Endothelial cell of umbilical vein (primary cell): ENCODE results near the gene GOLPH3. TPM values are rescaled to one million over a fixed set of nuclear protein-coding genes. Genes with fewer than 3 reads are reported as not detected.

Source experiments
- BruUV-seq: library from RNA; stranded (reverse); fragments of 400-500 nt; replicated peaks from 2 replicates; lab custom pipeline; 2021; lab: Mats Ljungman, UMichigan
- CTCF ChIA-PET: fragments of 300-600, 350-600 bp; sonication (Branson Sonifier 250); formaldehyde crosslinking; loops from one replicate; lab custom pipeline; 2021; ENCODE audit warnings: antibody characterized with exemption, inconsistent platforms; lab: Charles Lee
- POLR2A ChIA-PET: fragments of 300-600, 350-600 bp; sonication (Branson Sonifier 250); formaldehyde crosslinking; loops from one replicate; lab custom pipeline; 2021; ENCODE audit warnings: antibody characterized with exemption, inconsistent platforms; lab: Charles Lee
- DNase-seq: peaks from one replicate; pipeline ENCODE4 v3.0.0-alpha.2; 2011; ENCODE audit warnings: low read depth, low spot score
- FAIRE-seq: peaks from 2 replicates; lab custom pipeline; 2011; peaks lifted over from hg19 to GRCh38; lab: Jason Lieb, UNC
- H2AFZ ChIP-seq: 2 replicates; pipeline ENCODE4 v1.6.0; 2012; ENCODE audit warnings: low read depth, low read length, control low read depth, inconsistent platforms
- H3K27ac ChIP-seq: 2 replicates; pipeline ENCODE4 v1.5.1; 2011; ENCODE audit warnings: low read depth, mild to moderate bottlenecking, control low read depth, low read length, moderate library complexity; ENCODE audit not compliant: insufficient read depth
- H3K27me3 ChIP-seq, 2 experiments: 2 replicates each; pipeline versions ENCODE4 v1.6.0 to v1.6.1; 2011; ENCODE audit warnings: low read length in 2 of 2, mixed read lengths in 1 of 2; ENCODE audit not compliant: control insufficient read depth in 2 of 2, insufficient read depth in 2 of 2
- H3K36me3 ChIP-seq, 2 experiments: 2 replicates in 1 of 2; 3 replicates in 1 of 2; pipeline ENCODE4 v1.5.1; 2011; ENCODE audit warnings: low read length in 2 of 2, mild to moderate bottlenecking in 1 of 2, moderate library complexity in 1 of 2; ENCODE audit not compliant: control insufficient read depth in 2 of 2, insufficient read depth in 2 of 2; ENCODE audit errors: extremely low read depth in 1 of 2
- H3K4me1 ChIP-seq: 3 replicates; pipeline ENCODE4 v1.5.1; 2011; ENCODE audit warnings: mild to moderate bottlenecking, low read length; ENCODE audit not compliant: control insufficient read depth, insufficient read depth; ENCODE audit errors: extremely low read depth
- H3K4me2 ChIP-seq: 2 replicates; pipeline ENCODE4 v1.6.1; 2011; ENCODE audit warnings: low read length, control low read depth, mixed read lengths; ENCODE audit not compliant: insufficient read depth
- H3K4me3 ChIP-seq, 3 experiments: fragments of 200-600 bp in 1 of 3; sonication (generic), shearing (Covaris generic) in 1 of 3; replicated peaks in 1 of 3; 2 replicates each; pipeline ENCODE4 v1.5.1; 2011 to 2016; ENCODE audit warnings: control low read depth in 3 of 3, low read length in 3 of 3, mild to moderate bottlenecking in 2 of 3, inconsistent platforms in 1 of 3, low read depth in 1 of 3, moderate library complexity in 1 of 3; ENCODE audit not compliant: insufficient read depth in 1 of 3
- H3K79me2 ChIP-seq: 2 replicates; pipeline ENCODE4 v1.6.0; 2012; ENCODE audit warnings: low read length, inconsistent platforms; ENCODE audit not compliant: control insufficient read depth, insufficient read depth
- H3K9ac ChIP-seq: replicated peaks from 2 replicates; pipeline ENCODE3; 2011; ENCODE audit warnings: low read length, control low read depth; ENCODE audit not compliant: insufficient read depth; ENCODE audit errors: extremely low read depth
- H3K9me1 ChIP-seq: replicated peaks from 3 replicates; pipeline ENCODE4 v1.6.0; 2011; ENCODE audit warnings: mild to moderate bottlenecking, low read length; ENCODE audit not compliant: control insufficient read depth, insufficient read depth; ENCODE audit errors: extremely low read depth
- H3K9me3 ChIP-seq: replicated peaks from 2 replicates; pipeline ENCODE4 v1.5.1; 2012; ENCODE audit warnings: low read length, inconsistent platforms; ENCODE audit not compliant: control insufficient read depth, insufficient read depth
- H4K20me1 ChIP-seq: replicated peaks from 2 replicates; pipeline ENCODE3; 2011; ENCODE audit warnings: mild to moderate bottlenecking, low read length; ENCODE audit not compliant: control insufficient read depth, insufficient read depth; ENCODE audit errors: extremely low read depth
- CTCF ChIP-seq, 2 donors: IDR thresholded peaks; 1 replicate in 1 of 2; 2 replicates in 1 of 2; pipeline ENCODE4 v1.5.1; 2011; ENCODE audit warnings: low read length in 2 of 2, mild to moderate bottlenecking in 2 of 2, moderate library complexity in 2 of 2, control low read depth in 1 of 2, inconsistent platforms in 1 of 2, low read depth in 1 of 2; ENCODE audit not compliant: insufficient read depth in 1 of 2; ENCODE audit errors: extremely low read depth in 1 of 2
- EZH2 ChIP-seq: IDR thresholded peaks from 2 replicates; pipeline ENCODE4 v1.6.1; 2012; ENCODE audit warnings: borderline replicate concordance, low read depth, mild to moderate bottlenecking, moderate library complexity, low read length, inconsistent platforms; ENCODE audit not compliant: severe bottlenecking
- FOS ChIP-seq: IDR thresholded peaks from 2 replicates; pipeline ENCODE4 v1.6.1; 2011; ENCODE audit warnings: mild to moderate bottlenecking, low read length, moderate library complexity, borderline replicate concordance; ENCODE audit not compliant: insufficient read depth
- GATA2 ChIP-seq: IDR thresholded peaks from 2 replicates; pipeline ENCODE4 v1.7.0; 2011; ENCODE audit warnings: low read depth, mild to moderate bottlenecking, moderate library complexity, mixed read lengths, low read length; ENCODE audit not compliant: insufficient read length, insufficient read depth
- JUN ChIP-seq: IDR thresholded peaks from 2 replicates; pipeline ENCODE4 v1.6.1; 2011; ENCODE audit warnings: borderline replicate concordance, low read depth; ENCODE audit not compliant: insufficient read length, insufficient read depth
- MAX ChIP-seq: IDR thresholded peaks from 2 replicates; pipeline ENCODE4 v1.6.1; 2011; ENCODE audit not compliant: insufficient read depth, insufficient read length
- POLR2A ChIP-seq: IDR thresholded peaks from 2 replicates; pipeline ENCODE4 v1.6.1; 2012; ENCODE audit warnings: low read depth, mild to moderate bottlenecking, control low read depth, low read length
- POLR2AphosphoS5 ChIP-seq: IDR thresholded peaks from 2 replicates; pipeline ENCODE4 v1.6.1; 2012; ENCODE audit warnings: low read depth, mild to moderate bottlenecking, control low read depth, low read length, moderate library complexity; ENCODE audit not compliant: insufficient read depth
- dilution Hi-C: fragments of 300-500 bp; cut with MboI; formaldehyde crosslinking; loops from one replicate; pipeline ENCODE4 v1.15.0; 2019; ENCODE audit warnings: low sequenced_read_pairs; ENCODE audit not compliant: extremely low pct_ligation_motif_present
- intact Hi-C: fragments of 100-400 bp; cut with micrococcal nuclease; formaldehyde crosslinking; loops from one replicate; pipeline ENCODE4 v1.10.0; 2022
- polyA plus RNA-seq, 4 experiments: library from polyadenylated mRNA; depleted of rRNA in 3 of 4; stranded (reverse) in 3 of 4; unstranded in 1 of 4; fragments of >200 nt; gene quantifications; 2 replicates each; pipeline versions ENCODE4 v1.2.1 to v1.2.3, GENCODE V29; 2011 to 2012; ENCODE audit warnings: missing spikeins in 1 of 4
- total RNA-seq: library from RNA; stranded (reverse); gene quantifications from 2 replicates; pipeline ENCODE4 v1.2.3, GENCODE V29; 2021

The GOLPH3 gene
- total and polyA plus RNA-seq, 2 donors (not counting 3 experiments of a cell fraction or from before 2014, with no cell fraction given) = 38.1 to 70.2 TPM

- TF ChIP-seq FOS = no peak
- no peak for TF ChIP-seq EZH2
- no peak for TF ChIP-seq POLR2A
- TF ChIP-seq MAX = no peak
- ChIA-PET CTCF (interaction anchor here (1.1 kb wide), 1 partner anchor 9 kb away, joined by 3 read pairs; no protein-coding TSS in a partner anchor), POLR2A (no interaction called here)
- intact Hi-C loops (no loop called here), dilution Hi-C loops (no loop called here)
- Histone ChIP-seq H3K36me3 (peaks cover under 1 to 1% of the 10 kb centered on the region in 2 experiments), H4K20me1 (peaks cover 19% of the 10 kb centered on the region), H3K27ac (no peak overlapping the region), H3K9me1 (no peaks in the 10 kb centered on the region), H3K4me1 (no peaks in the 10 kb centered on the region), H3K27me3 (no peaks in the 10 kb centered on the region), H3K79me2 (peaks cover 75% of the 10 kb centered on the region), H3K4me3 (no peak overlapping the region), H3K9ac (no peak overlapping the region), H3K9me3 (no peaks in the 10 kb centered on the region), H3K4me2 (no peak overlapping the region), H2AFZ (no peak overlapping the region)
- BruUV-seq = no TSS peak
- FAIRE-seq (no peak), DNase-seq (no peak)
These were observed 30.3 kb downstream of the GOLPH3 start for GRCh38 chr5:32143617-32144377.

- TF ChIP-seq EZH2 (no peak), POLR2AphosphoS5 (no peak), JUN (no peak), POLR2A (no peak), GATA2 (no peak), CTCF (IDR thresholded peaks at IDR 0.05; ENCODE audit: extremely low read depth in 1 of 2, insufficient read depth in 1 of 2, low read depth in 1 of 2, low read length in 2 of 2) (no peak)
- Histone ChIP-seq H3K9ac (no peak overlapping the region), H3K9me1 (no peaks in the 10 kb centered on the region), H3K27me3 (no peaks in the 10 kb centered on the region), H4K20me1 (no peaks in the 10 kb centered on the region), H3K79me2 (peaks cover 37% of the 10 kb centered on the region), H3K36me3 (peaks cover 4 to 8% of the 10 kb centered on the region in 2 experiments), H2AFZ (no peak overlapping the region), H3K4me2 (no peak overlapping the region), H3K4me1 (no peaks in the 10 kb centered on the region), H3K9me3 (no peaks in the 10 kb centered on the region), H3K4me3 (no peak overlapping the region), H3K27ac (no peak overlapping the region)
- intact Hi-C loops = no loop called here
- DNase-seq = no peak
- ChIA-PET POLR2A (no interaction called here), CTCF (no interaction called here)
- FAIRE-seq = no peak
- dilution Hi-C loops = no loop called here
- no TSS peak for BruUV-seq
These were observed 35.2 kb downstream of the GOLPH3 start for GRCh38 chr5:32138839-32139493.
